Measurements from ENCODE around the gene FGD2. TPM values are rescaled to one million over a fixed set of nuclear protein-coding genes. Genes with fewer than 3 reads are reported as not detected.
A peak's percentile ranks its signal among the peaks of the same experiment; 100 is the strongest.

The FGD2 gene
- total and polyA plus RNA-seq, 2 experiments from 2014 or later = 0.29 TPM; not detected in 1

- DNase-seq (ENCODE audit: low read depth in 1 of 2, low spot score in 1 of 2) = no peak
- H3K36me3 ChIP-seq = no peaks in the 10 kb centered on the region
- H3K27me3 ChIP-seq = no peaks in the 10 kb centered on the region
- no peak for TF ChIP-seq CTCF (IDR thresholded peaks at IDR 0.05; ENCODE audit: low read depth, low read length)
- no peaks in the 10 kb centered on the region for H3K9me3 ChIP-seq (ENCODE audit: low read depth)
- H3K4me1 ChIP-seq (ENCODE audit: low read depth) = no peaks in the 10 kb centered on the region
- H3K4me3 ChIP-seq = no peak overlapping the region
- H3K27ac ChIP-seq = no peak overlapping the region
Observed at GRCh38 chr6:37050045-37050853, 44.8 kb downstream of the FGD2 start.

- H3K36me3 ChIP-seq = no peaks in the 10 kb centered on the region
- no peak overlapping the region for H3K27ac ChIP-seq
- no peak overlapping the region for H3K4me3 ChIP-seq
Observed at GRCh38 chr6:37050854-37051137, 45.3 kb downstream of the FGD2 start.

GRCh38 chr6:37051138-37052026, 45.9 kb downstream of the FGD2 start:
- no peaks in the 10 kb centered on the region for H3K9me3 ChIP-seq (ENCODE audit: low read depth)
- H3K4me1 ChIP-seq (ENCODE audit: low read depth) = no peaks in the 10 kb centered on the region
- H3K36me3 ChIP-seq = no peaks in the 10 kb centered on the region
- H3K27ac ChIP-seq = no peak overlapping the region
- H3K4me3 ChIP-seq = no peak overlapping the region
- no peaks in the 10 kb centered on the region for H3K27me3 ChIP-seq
- TF ChIP-seq CTCF (IDR thresholded peaks at IDR 0.05; ENCODE audit: low read depth, low read length) = peak; percentile 87
- peak; percentile 81 to 86 for DNase-seq (ENCODE audit: low read depth in 1 of 2, low spot score in 1 of 2)

More at GRCh38 chr6:37050854-37051137, 45.3 kb downstream of the FGD2 start:
- DNase-seq (ENCODE audit: low read depth in 1 of 2, low spot score in 1 of 2) = no peak
- H3K27me3 ChIP-seq = no peaks in the 10 kb centered on the region
- TF ChIP-seq CTCF (IDR thresholded peaks at IDR 0.05; ENCODE audit: low read depth, low read length) = no peak
- H3K4me1 ChIP-seq (ENCODE audit: low read depth) = no peaks in the 10 kb centered on the region
- no peaks in the 10 kb centered on the region for H3K9me3 ChIP-seq (ENCODE audit: low read depth)

- TF ChIP-seq CTCF (IDR thresholded peaks at IDR 0.05; ENCODE audit: low read depth, low read length) = no peak
- H3K4me1 ChIP-seq (ENCODE audit: low read depth) = no peaks in the 10 kb centered on the region
- H3K36me3 ChIP-seq = no peaks in the 10 kb centered on the region
- no peaks in the 10 kb centered on the region for H3K27me3 ChIP-seq
- H3K27ac ChIP-seq = no peak overlapping the region
- H3K4me3 ChIP-seq = no peak overlapping the region
- no peaks in the 10 kb centered on the region for H3K9me3 ChIP-seq (ENCODE audit: low read depth)
- DNase-seq (ENCODE audit: low read depth in 1 of 2, low spot score in 1 of 2) = no peak
Observed at GRCh38 chr6:37052027-37052628, 46.7 kb downstream of the FGD2 start.

GRCh38 chr6:37053683-37054082, 48.2 kb downstream of the FGD2 start:
- Histone ChIP-seq H3K9me3 (ENCODE audit: low read depth) (no peaks in the 10 kb centered on the region), H3K4me3 (no peak overlapping the region), H3K27ac (no peak overlapping the region), H3K36me3 (no peaks in the 10 kb centered on the region), H3K27me3 (no peaks in the 10 kb centered on the region), H3K4me1 (ENCODE audit: low read depth) (no peaks in the 10 kb centered on the region)
- TF ChIP-seq CTCF (IDR thresholded peaks at IDR 0.05; ENCODE audit: low read depth, low read length) = no peak
- DNase-seq (ENCODE audit: low read depth in 1 of 2, low spot score in 1 of 2) = no peak

Measured in cardiac muscle cell (in vitro differentiated cells and primary cell).